RWPE2 (cell line): ENCODE measurements around the gene DNAJB1.
A peak's percentile ranks its signal among the peaks of the same experiment; 100 is the strongest.
"Not testable (repeated sequence)": the region's sequence is repeated elsewhere in the genome, so short reads cannot be mapped to it uniquely, and the experiment has no call there.

Experiments used
- ATAC-seq: fragments of 200-7000 bp; cut with Tn5 transposase; 3 replicates; pipeline ENCODE4 v1.9.1; 2021; ENCODE audit warnings: low read depth
- DNase-seq: peaks from one replicate; pipeline ENCODE4 v3.0.0-alpha.2; 2020; ENCODE audit warnings: low spot score
- H3K27ac ChIP-seq: fragments of 450-650 bp; 2 replicates; pipeline ENCODE4 v1.5.1; 2017; ENCODE audit warnings: mild to moderate bottlenecking; ENCODE audit not compliant: poor library complexity, severe bottlenecking
- H3K27me3 ChIP-seq: fragments of 250-450 bp; sonication (Bioruptor Pico); 2 replicates; pipeline ENCODE4 v1.5.1; 2021; ENCODE audit warnings: mild to moderate bottlenecking, moderate library complexity; ENCODE audit not compliant: insufficient read depth, poor library complexity, severe bottlenecking
- H3K36me3 ChIP-seq: fragments of 250-450 bp; sonication (Bioruptor Pico); 2 replicates; pipeline ENCODE4 v1.5.1; 2020; ENCODE audit warnings: low read depth, mild to moderate bottlenecking, moderate library complexity
- H3K4me1 ChIP-seq: fragments of 250-450 bp; sonication (Bioruptor Pico); 2 replicates; pipeline ENCODE4 v1.5.1; 2021; ENCODE audit warnings: mild to moderate bottlenecking, moderate library complexity; ENCODE audit not compliant: insufficient read depth, poor library complexity, severe bottlenecking
- H3K4me3 ChIP-seq: fragments of 250-450 bp; sonication (Bioruptor Pico); 2 replicates; pipeline ENCODE4 v1.5.1; 2021; ENCODE audit warnings: mild to moderate bottlenecking, moderate library complexity; ENCODE audit not compliant: severe bottlenecking
- H3K9me3 ChIP-seq: fragments of 250-450 bp; sonication (Bioruptor Pico); 2 replicates; pipeline ENCODE4 v1.5.1; 2021; ENCODE audit warnings: mild to moderate bottlenecking, moderate library complexity; ENCODE audit not compliant: severe bottlenecking
- TF ChIP-seq, protein P1 (sequence below): fragments of 450-650 bp; IDR thresholded peaks from one replicate; pipeline ENCODE4 v1.5.1; 2017; ENCODE audit warnings: mild to moderate bottlenecking, moderate library complexity; ENCODE audit not compliant: poor library complexity, severe bottlenecking

The DNAJB1 gene

DNA sequence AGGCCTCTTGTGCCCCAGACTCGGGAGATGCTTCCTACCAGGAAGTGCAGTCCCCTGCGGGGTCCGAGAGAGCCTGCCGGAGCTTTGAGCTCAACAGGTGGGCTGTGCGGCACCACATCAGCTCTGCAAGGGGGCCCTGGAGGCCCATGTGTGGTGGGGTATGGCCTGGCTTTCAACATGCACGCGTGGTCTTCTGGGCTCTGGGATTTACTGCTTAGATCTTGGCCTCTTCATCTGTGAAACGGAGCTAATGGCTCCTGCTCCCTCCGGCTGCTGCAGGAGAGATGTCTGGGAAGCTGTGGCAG lies 35.7 kb upstream of the DNAJB1 start:
- Histone ChIP-seq H3K4me3 (no peak overlapping the region), H3K4me1 (peaks cover 22% of the 10 kb centered on the region), H3K27ac (peak overlapping the region; percentile 34), H3K9me3 (no peaks in the 10 kb centered on the region), H3K36me3 (peaks cover 14% of the 10 kb centered on the region), H3K27me3 (no peaks in the 10 kb centered on the region)
- TF ChIP-seq, protein P1, sequence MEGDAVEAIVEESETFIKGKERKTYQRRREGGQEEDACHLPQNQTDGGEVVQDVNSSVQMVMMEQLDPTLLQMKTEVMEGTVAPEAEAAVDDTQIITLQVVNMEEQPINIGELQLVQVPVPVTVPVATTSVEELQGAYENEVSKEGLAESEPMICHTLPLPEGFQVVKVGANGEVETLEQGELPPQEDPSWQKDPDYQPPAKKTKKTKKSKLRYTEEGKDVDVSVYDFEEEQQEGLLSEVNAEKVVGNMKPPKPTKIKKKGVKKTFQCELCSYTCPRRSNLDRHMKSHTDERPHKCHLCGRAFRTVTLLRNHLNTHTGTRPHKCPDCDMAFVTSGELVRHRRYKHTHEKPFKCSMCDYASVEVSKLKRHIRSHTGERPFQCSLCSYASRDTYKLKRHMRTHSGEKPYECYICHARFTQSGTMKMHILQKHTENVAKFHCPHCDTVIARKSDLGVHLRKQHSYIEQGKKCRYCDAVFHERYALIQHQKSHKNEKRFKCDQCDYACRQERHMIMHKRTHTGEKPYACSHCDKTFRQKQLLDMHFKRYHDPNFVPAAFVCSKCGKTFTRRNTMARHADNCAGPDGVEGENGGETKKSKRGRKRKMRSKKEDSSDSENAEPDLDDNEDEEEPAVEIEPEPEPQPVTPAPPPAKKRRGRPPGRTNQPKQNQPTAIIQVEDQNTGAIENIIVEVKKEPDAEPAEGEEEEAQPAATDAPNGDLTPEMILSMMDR = no peak
- no peak for ATAC-seq
- DNase-seq = no peak

DNA sequence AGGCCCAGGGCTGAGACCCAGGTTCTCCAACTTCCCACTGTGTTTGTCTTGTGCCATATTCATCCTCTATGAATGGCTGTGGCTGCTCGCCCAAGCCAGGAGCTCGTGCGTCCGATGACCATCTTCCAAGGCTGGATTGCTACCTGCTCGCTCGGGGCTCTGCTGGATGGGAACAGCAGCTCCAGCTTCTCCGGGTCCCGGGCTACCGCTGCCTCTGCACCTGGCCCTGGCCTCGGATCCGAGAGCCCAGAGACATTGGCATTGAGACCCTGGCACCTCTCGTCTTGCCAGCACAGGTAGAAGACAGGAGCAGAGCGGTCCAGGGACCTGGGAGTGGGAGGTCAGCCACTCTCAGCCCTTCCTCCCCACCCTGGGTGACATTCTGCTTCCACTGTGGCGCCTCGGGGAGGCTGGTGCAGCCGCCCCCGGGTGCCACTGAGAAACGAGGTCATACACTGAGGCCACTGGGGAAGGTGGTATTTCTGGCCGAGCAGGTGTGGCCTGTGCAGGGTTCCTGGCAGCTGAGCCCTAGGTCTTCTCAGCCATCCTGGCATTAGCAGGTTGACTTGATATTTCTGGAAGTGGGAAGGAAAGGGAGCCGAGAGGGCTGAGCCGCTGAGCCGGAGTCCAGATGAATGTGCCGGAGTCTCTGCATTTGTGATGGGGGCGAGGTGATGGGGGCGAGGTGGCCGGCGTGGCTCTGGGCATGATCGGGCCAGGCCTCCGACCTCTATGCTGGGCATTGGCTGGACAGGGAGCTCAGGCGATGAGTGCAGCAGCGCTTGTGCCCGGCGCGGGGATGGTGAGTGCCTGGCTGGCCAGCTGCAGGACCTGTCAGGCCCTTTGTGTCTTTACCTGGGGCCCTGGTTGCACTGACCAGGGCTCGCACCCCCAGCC lies 35.1 kb upstream of the DNAJB1 start:
- TF ChIP-seq, protein P1 = no peak
- no peak overlapping the region for H3K4me3 ChIP-seq
- ATAC-seq = no peak
- no peaks in the 10 kb centered on the region for H3K9me3 ChIP-seq
- H3K36me3 ChIP-seq = peaks cover 20% of the 10 kb centered on the region
- no peak for DNase-seq
- peaks cover 22% of the 10 kb centered on the region for H3K4me1 ChIP-seq
- H3K27ac ChIP-seq = peak overlapping the region; percentile 34
- H3K27me3 ChIP-seq = no peaks in the 10 kb centered on the region

DNA sequence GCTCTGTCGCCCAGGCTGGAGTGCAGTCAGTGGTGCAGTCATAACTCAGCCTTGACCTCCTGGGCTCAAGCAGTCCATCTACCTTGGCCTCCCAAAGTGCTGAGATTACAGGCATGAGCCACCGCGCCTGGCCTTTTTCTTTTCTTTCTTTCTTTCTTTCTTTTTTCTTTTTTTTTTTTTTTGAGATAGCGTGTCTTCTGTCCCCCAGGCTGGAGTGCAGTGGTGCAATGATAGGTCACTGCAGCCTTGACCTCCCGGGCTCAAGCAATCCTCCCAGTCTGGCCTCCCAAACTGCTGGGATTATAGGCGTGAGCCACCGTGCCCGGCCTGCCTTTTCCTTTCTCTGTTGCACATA lies 33.8 kb upstream of the DNAJB1 start:
- Histone ChIP-seq H3K4me1 (peaks cover 22% of the 10 kb centered on the region), H3K36me3 (peaks cover 16% of the 10 kb centered on the region), H3K27ac (peak overlapping the region; percentile 71)
- not testable (repeated sequence) for ATAC-seq, DNase-seq, H3K27me3 ChIP-seq, H3K4me3 ChIP-seq, H3K9me3 ChIP-seq

DNA sequence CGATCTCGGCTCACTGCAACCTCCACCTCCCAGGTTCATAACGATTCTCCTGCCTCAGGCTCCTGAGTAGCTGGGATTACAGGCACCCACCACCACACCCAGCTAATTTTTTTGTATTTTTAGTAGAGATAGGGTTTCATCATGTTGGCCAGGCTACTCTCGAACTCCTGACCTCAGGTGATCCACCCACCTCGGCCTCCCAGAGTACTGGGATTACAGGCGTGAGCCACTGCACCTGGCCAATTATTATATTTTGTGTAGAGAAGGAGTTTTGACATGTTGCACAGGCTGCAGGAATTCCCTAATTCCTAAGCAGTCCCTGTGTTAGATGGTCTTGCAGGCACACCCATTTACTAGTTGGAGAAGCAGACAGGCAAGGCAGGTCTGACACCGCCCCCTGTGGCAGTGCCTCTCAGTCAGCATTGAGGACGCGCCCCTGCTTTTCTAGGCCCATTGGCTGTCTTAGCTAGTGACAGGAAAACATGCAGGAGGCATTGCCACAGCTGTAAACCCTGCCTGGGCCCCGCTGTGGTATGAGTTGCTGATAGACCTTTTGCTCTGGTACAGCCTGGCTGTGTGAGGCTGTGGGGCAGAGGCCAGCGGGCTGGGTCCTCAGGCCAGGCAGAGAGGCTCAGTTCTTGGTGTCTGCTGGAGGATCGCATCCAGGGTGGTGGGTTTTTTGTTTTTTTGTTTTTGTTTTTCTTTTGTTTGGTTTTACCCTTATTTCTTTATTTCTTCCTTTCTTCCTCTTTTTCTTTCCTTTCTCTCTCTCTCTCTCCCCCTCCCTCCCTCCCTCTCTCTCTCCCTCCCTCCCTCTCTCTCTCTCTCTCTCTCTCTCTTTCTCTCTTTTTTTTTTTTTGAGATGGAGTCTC lies 33.2 kb upstream of the DNAJB1 start:
- peaks cover 22% of the 10 kb centered on the region for H3K36me3 ChIP-seq
- ATAC-seq (peak; percentile 76), DNase-seq (peak; percentile 80)
- TF ChIP-seq, protein P1 = peak; percentile 51
- not testable (repeated sequence) for H3K27me3 ChIP-seq, H3K9me3 ChIP-seq, H3K4me3 ChIP-seq
- H3K4me1 ChIP-seq = peaks cover 22% of the 10 kb centered on the region
- H3K27ac ChIP-seq = peak overlapping the region; percentile 71

DNA sequence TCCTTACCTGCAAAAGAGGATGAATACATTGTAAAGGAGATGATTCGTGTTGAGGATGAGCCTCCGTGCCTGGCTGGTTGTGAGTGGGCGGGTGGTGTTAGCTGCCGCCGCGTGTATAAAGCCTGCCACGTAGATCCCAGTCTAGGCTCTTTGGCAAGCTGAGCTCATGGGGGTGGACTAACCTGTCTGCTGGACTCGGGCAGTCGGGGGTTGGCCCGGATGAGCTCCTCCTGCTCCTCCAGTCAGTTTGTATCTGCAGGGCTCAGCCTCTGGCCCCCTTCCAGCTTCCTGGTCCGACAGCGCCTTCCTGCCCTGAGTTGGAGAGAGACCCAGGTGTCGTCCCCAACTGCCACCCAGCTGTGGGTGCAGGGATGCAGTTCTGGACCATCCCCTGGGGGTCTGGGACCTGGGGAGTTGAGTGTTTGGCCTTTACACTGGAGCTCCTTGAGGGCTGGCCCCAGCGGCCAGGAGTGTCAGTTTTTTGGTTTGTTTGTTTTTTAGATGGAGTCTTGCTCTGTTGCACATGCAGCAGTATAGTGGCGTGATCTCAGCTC lies 32.1 kb upstream of the DNAJB1 start:
- H3K27ac ChIP-seq = peak overlapping the region; percentile 71

More for the DNA sequence above, 32.1 kb upstream of the DNAJB1 start:
- Histone ChIP-seq H3K4me1 (peaks cover 28% of the 10 kb centered on the region), H3K9me3 (no peaks in the 10 kb centered on the region), H3K4me3 (no peak overlapping the region), H3K27me3 (no peaks in the 10 kb centered on the region), H3K36me3 (peaks cover 28% of the 10 kb centered on the region)
- TF ChIP-seq, protein P1 = no peak
- peak; percentile 63 for ATAC-seq
- peak; percentile 77 for DNase-seq
